IMR-90 (cell line): ENCODE measurements around the gene JADE2. TPM values are rescaled to one million over a fixed set of nuclear protein-coding genes. Genes with fewer than 3 reads are reported as not detected.

ENCODE experiments used
- ATAC-seq: fragments of 200-7000 bp; cut with Tn5 transposase; 2 replicates; pipeline ENCODE4 v1.9.1; 2020; ENCODE audit warnings: low read depth, mild to moderate bottlenecking, moderate library complexity
- BruUV-seq: library from RNA; stranded (reverse); fragments of 400-500 nt; replicated peaks from 2 replicates; lab custom pipeline; 2021; lab: Mats Ljungman, UMichigan
- CTCF ChIA-PET: fragments of 300-600 bp; formaldehyde crosslinking; extraction: SDS; loops from one replicate; lab custom pipeline; 2021; ENCODE audit warnings: antibody characterized with exemption; lab: Yijun Ruan, JAX
- POLR2A ChIA-PET: fragments of 300-600 bp; sonication (Branson Sonifier 250); formaldehyde crosslinking; loops from one replicate; lab custom pipeline; 2022; ENCODE audit warnings: antibody characterized with exemption; ENCODE audit not compliant: unreplicated experiment; lab: Charles Lee
- DNase-seq: peaks from one replicate; pipeline ENCODE4 v3.0.0; 2013
- H2AFZ ChIP-seq: replicated peaks from 2 replicates; pipeline ENCODE3; 2013; ENCODE audit warnings: low read length, mild to moderate bottlenecking; ENCODE audit not compliant: poor library complexity
- H2AK5ac ChIP-seq: 2 replicates; pipeline ENCODE4 v1.6.1; 2013; ENCODE audit warnings: low read depth, low read length, inconsistent platforms
- H2AK9ac ChIP-seq: replicated peaks from 2 replicates; pipeline ENCODE3; 2013; ENCODE audit warnings: mild to moderate bottlenecking, low read depth, low read length, moderate library complexity; ENCODE audit not compliant: poor library complexity
- H2BK120ac ChIP-seq: 2 replicates; pipeline ENCODE4 v1.6.1; 2013; ENCODE audit warnings: low read depth, low read length, inconsistent platforms
- H2BK15ac ChIP-seq: 3 replicates; pipeline ENCODE4 v1.6.1; 2013; ENCODE audit warnings: low read depth, low read length, inconsistent platforms
- H2BK20ac ChIP-seq: 2 replicates; pipeline ENCODE4 v1.6.1; 2013; ENCODE audit warnings: low read depth, mild to moderate bottlenecking, inconsistent platforms, low read length, moderate library complexity
- H2BK5ac ChIP-seq: 2 replicates; pipeline ENCODE4 v1.6.1; 2013; ENCODE audit warnings: mild to moderate bottlenecking, low read depth, low read length, inconsistent platforms; ENCODE audit not compliant: poor library complexity, severe bottlenecking
- H3K14ac ChIP-seq: replicated peaks from 2 replicates; pipeline ENCODE4 v1.6.1; 2013; ENCODE audit warnings: low read depth, low read length, inconsistent platforms
- H3K18ac ChIP-seq: 2 replicates; pipeline ENCODE4 v1.6.1; 2013; ENCODE audit warnings: low read depth, low read length, control low read depth
- H3K23ac ChIP-seq: 2 replicates; pipeline ENCODE4 v1.6.1; 2013; ENCODE audit warnings: low read depth, low read length, inconsistent platforms
- H3K27ac ChIP-seq: 2 replicates; pipeline ENCODE4 v1.5.1; 2013; ENCODE audit warnings: mild to moderate bottlenecking, control low read depth, low read length; ENCODE audit not compliant: insufficient read depth
- H3K27me3 ChIP-seq: 2 replicates; pipeline ENCODE4 v1.6.1; 2013; ENCODE audit warnings: low read length; ENCODE audit not compliant: control insufficient read depth, insufficient read depth
- H3K36me3 ChIP-seq: 2 replicates; pipeline ENCODE4 v1.6.1; 2013; ENCODE audit warnings: low read length, mixed read lengths; ENCODE audit not compliant: control insufficient read depth, insufficient read depth
- H3K4ac ChIP-seq: 2 replicates; pipeline ENCODE4 v1.6.1; 2013; ENCODE audit warnings: low read depth, low read length, inconsistent platforms
- H3K4me1 ChIP-seq: 2 replicates; pipeline ENCODE4 v1.6.1; 2013; ENCODE audit warnings: low read length, mixed read lengths; ENCODE audit not compliant: control insufficient read depth, insufficient read depth
- H3K4me2 ChIP-seq: 2 replicates; pipeline ENCODE4 v1.6.1; 2013; ENCODE audit warnings: low read depth, mild to moderate bottlenecking, control low read depth, low read length, moderate library complexity
- H3K4me3 ChIP-seq: 2 replicates; pipeline ENCODE4 v1.5.1; 2013; ENCODE audit warnings: low read depth, mild to moderate bottlenecking, control low read depth, low read length, moderate library complexity; ENCODE audit not compliant: insufficient read depth
- H3K56ac ChIP-seq: 2 replicates; pipeline ENCODE4 v1.6.1; 2013; ENCODE audit warnings: low read length, inconsistent platforms; ENCODE audit not compliant: insufficient read depth; ENCODE audit errors: extremely low read depth
- H3K79me1 ChIP-seq, 2 experiments: 2 replicates each; pipeline ENCODE4 v1.6.1; 2013; ENCODE audit warnings: low read length in 2 of 2, inconsistent platforms in 1 of 2, low read depth in 1 of 2
- H3K9ac ChIP-seq: 2 replicates; pipeline ENCODE4 v1.6.1; 2013; ENCODE audit warnings: low read depth, low read length, control low read depth
- H3K9me1 ChIP-seq: 2 replicates; pipeline ENCODE4 v1.6.1; 2013; ENCODE audit warnings: low read length, inconsistent platforms; ENCODE audit not compliant: insufficient read depth
- H3K9me3 ChIP-seq: 2 replicates; pipeline ENCODE4 v1.6.1; 2013; ENCODE audit warnings: low read length; ENCODE audit not compliant: control insufficient read depth, insufficient read depth
- H4K20me1 ChIP-seq: 2 replicates; pipeline ENCODE4 v1.6.1; 2013; ENCODE audit warnings: low read length, inconsistent platforms; ENCODE audit not compliant: insufficient read depth
- H4K5ac ChIP-seq: 2 replicates; pipeline ENCODE4 v1.6.1; 2013; ENCODE audit warnings: mild to moderate bottlenecking, low read depth, low read length, control low read depth
- H4K8ac ChIP-seq, 2 experiments: 2 replicates each; pipeline ENCODE4 v1.6.1; 2013; ENCODE audit warnings: low read depth in 2 of 2, low read length in 2 of 2, control low read depth in 1 of 2, inconsistent platforms in 1 of 2
- H4K91ac ChIP-seq: 2 replicates; pipeline ENCODE4 v1.6.1; 2013; ENCODE audit warnings: low read depth, low read length, inconsistent platforms; ENCODE audit not compliant: insufficient read depth
- BHLHE40 ChIP-seq: fragments of 150-350 bp; IDR thresholded peaks from 2 replicates; pipeline ENCODE4 v1.6.1; 2016; ENCODE audit warnings: mild to moderate bottlenecking, low read depth, low read length
- CEBPB ChIP-seq: IDR thresholded peaks from 2 replicates; pipeline ENCODE4 v1.6.1; 2012; ENCODE audit warnings: low read depth, low read length, improper control_type of control experiment
- CTCF ChIP-seq: conservative IDR thresholded peaks from 2 replicates; pipeline ENCODE4 v1.5.1; 2012; ENCODE audit warnings: mild to moderate bottlenecking, low read depth, low read length, improper control_type of control experiment
- FOS ChIP-seq: fragments of 150-350 bp; IDR thresholded peaks from 2 replicates; pipeline ENCODE4 v1.6.1; 2016; ENCODE audit warnings: low read depth, low read length
- NFE2L2 ChIP-seq: fragments of 150-350 bp; IDR thresholded peaks from 2 replicates; pipeline ENCODE4 v1.6.1; 2016; ENCODE audit warnings: low read depth, mild to moderate bottlenecking, low read length
- POLR2A ChIP-seq: IDR thresholded peaks from 2 replicates; pipeline ENCODE4 v1.6.1; 2012; ENCODE audit warnings: mild to moderate bottlenecking, low read depth, low read length
- RAD21 ChIP-seq: IDR thresholded peaks from 2 replicates; pipeline ENCODE4 v1.6.1; 2012; ENCODE audit warnings: low read length, improper control_type of control experiment
- USF2 ChIP-seq: fragments of 150-350 bp; IDR thresholded peaks from 2 replicates; pipeline ENCODE4 v1.6.1; 2017; ENCODE audit warnings: mild to moderate bottlenecking, antibody characterized with exemption, low read length, low read depth
- WGBS, 2 experiments: methylation state at CpG; one replicate each; pipeline versions ENCODE4 v1.1.5 to v1.1.7; 2013; ENCODE audit warnings: missing lambda C conversion rate in 2 of 2; ENCODE audit not compliant: insufficient read length in 1 of 2; ENCODE audit errors: extremely low coverage in 2 of 2; 5-methylcytosine and 5-hydroxymethylcytosine counted together
- dilution Hi-C: fragments of 300-500 bp; cut with HindIII; formaldehyde crosslinking; loops from one replicate; pipeline ENCODE4 v1.14.3; 2018; ENCODE audit warnings: low sequenced_read_pairs; ENCODE audit not compliant: unreplicated experiment
- in situ Hi-C: fragments of 300-500 bp; cut with MboI; formaldehyde crosslinking; loops from 3 replicates; pipeline ENCODE4 v1.14.3; 2019; ENCODE audit warnings: low sequenced_read_pairs, inconsistent platforms, mixed read lengths
- intact Hi-C: fragments of 100-400 bp; cut with micrococcal nuclease; formaldehyde crosslinking; loops from 2 replicates; pipeline ENCODE4 v1.10.0; 2022
- polyA plus RNA-seq, 3 experiments: library from polyadenylated mRNA; depleted of rRNA; stranded (reverse); fragments of >200 nt; gene quantifications; 2 replicates each; pipeline ENCODE4 v1.2.3, GENCODE V29; 2012; ENCODE audit warnings: low replicate concordance in 1 of 3
- total RNA-seq: library from RNA; depleted of rRNA; stranded (reverse); fragments of >200 nt; gene quantifications from 2 replicates; pipeline ENCODE4 v1.2.3, GENCODE V29; 2012

Gene JADE2
- total and polyA plus RNA-seq, 2 of the 4 experiments (the other 2 are of a cell fraction): 13.3 to 14.9 TPM

GRCh38 chr5:134543820-134544614 lies 18.5 kb downstream of the JADE2 start:
- Histone ChIP-seq H2AK9ac (no peak overlapping the region), H3K9me3 (no peaks in the 10 kb centered on the region), H3K27me3 (no peaks in the 10 kb centered on the region), H3K4me1 (peaks cover 17% of the 10 kb centered on the region), H3K4me3 (no peak overlapping the region), H3K9me1 (peaks cover 17% of the 10 kb centered on the region), H3K27ac (no peak overlapping the region), H3K4ac (no peak overlapping the region), H4K5ac (no peak overlapping the region), H3K23ac (no peak overlapping the region), H2AFZ (no peak overlapping the region), H3K18ac (no peak overlapping the region), H3K36me3 (peaks cover 35% of the 10 kb centered on the region), H2BK120ac (no peak overlapping the region), H3K9ac (no peak overlapping the region), H3K14ac (no peak overlapping the region), H2BK5ac (no peak overlapping the region), H4K91ac (no peak overlapping the region), H3K56ac (no peak overlapping the region), H2BK15ac (no peak overlapping the region), H3K79me1 (peaks cover 12 to 49% of the 10 kb centered on the region in 2 experiments), H3K4me2 (no peak overlapping the region), H4K20me1 (peaks cover 14% of the 10 kb centered on the region; the same call in 1 of the 2 replicates), H2AK5ac (no peak overlapping the region), H4K8ac (no peak overlapping the region), H2BK20ac (no peak overlapping the region)
- no peak for ATAC-seq
- BruUV-seq: no TSS peak
- dilution Hi-C loops: no loop called here
- POLR2A ChIA-PET: no interaction called here
- no peak for DNase-seq
- TF ChIP-seq CEBPB (no peak), NFE2L2 (no peak), FOS (no peak), POLR2A (no peak), RAD21 (no peak), USF2 (no peak), CTCF (no peak), BHLHE40 (no peak)
- intact Hi-C loops: no loop called here
- CTCF ChIA-PET: interaction anchor here (0.5 kb wide), 1 partner anchor 218 kb away, joined by 3 read pairs; no protein-coding TSS in a partner anchor
- no CpG with 5 or more reads among the region's 11 CpGs for WGBS, 2 experiments
- in situ Hi-C loops: no loop called here
